DND-41 (cell line): ENCODE measurements around the gene DDX3X.

Source experiments
- CTCF ChIP-seq: IDR thresholded peaks from 2 replicates; pipeline ENCODE4 v1.5.1; 2012; ENCODE audit warnings: borderline replicate concordance, low read length, moderate library complexity, mild to moderate bottlenecking; ENCODE audit not compliant: poor library complexity, severe bottlenecking; ENCODE audit errors: extremely low read depth
- EZH2 ChIP-seq: IDR thresholded peaks from 3 replicates; pipeline ENCODE4 v1.6.1; 2012; ENCODE audit warnings: borderline replicate concordance, low read depth, mild to moderate bottlenecking, moderate library complexity, low read length, inconsistent platforms; ENCODE audit not compliant: severe bottlenecking

GRCh38 chrX:41335958-41336331 lies 2.0 kb downstream of the DDX3X start:
- no peak for TF ChIP-seq CTCF
- TF ChIP-seq EZH2 = no peak
